Germinal center (tissue), 1 donor: ENCODE measurements around the gene CRHBP.
"Not testable (repeated sequence)": the region's sequence is repeated elsewhere in the genome, so short reads cannot be mapped to it uniquely, and the experiment has no call there.

Experiments used
- DNase-seq: peaks from one replicate; pipeline ENCODE4 v3.0.0; 2012; ENCODE audit warnings: mixed read lengths, low spot score

Gene CRHBP

GRCh38 chr5:76958991-76959767, 6.3 kb downstream of the CRHBP start:
- DNase-seq, result no peak

GRCh38 chr5:76960004-76960625, 7.3 kb downstream of the CRHBP start:
- no peak for DNase-seq

- DNase-seq, result no peak
Observed at GRCh38 chr5:76964060-76964459, 11.2 kb downstream of the CRHBP start.

GRCh38 chr5:76971511-76971910, 18.7 kb downstream of the CRHBP start:
- DNase-seq, result no peak

- DNase-seq, result no peak
Observed at GRCh38 chr5:76972689-76973088, 19.8 kb downstream of the CRHBP start.

- no peak for DNase-seq
Observed at GRCh38 chr5:76974785-76975184, 21.9 kb downstream of the CRHBP start.

- DNase-seq, result no peak
Observed at GRCh38 chr5:76978869-76979268, 26.0 kb downstream of the CRHBP start.

- DNase-seq, result no peak
Observed at GRCh38 chr5:76980518-76981144, 27.8 kb downstream of the CRHBP start.

GRCh38 chr5:76982450-76982849, 29.6 kb downstream of the CRHBP start:
- DNase-seq, result no peak

GRCh38 chr5:76983468-76983867, 30.6 kb downstream of the CRHBP start:
- DNase-seq, result no peak

GRCh38 chr5:76986825-76987526, 34.1 kb downstream of the CRHBP start:
- DNase-seq, result no peak

- DNase-seq, result no peak
Observed at GRCh38 chr5:76990899-76991459, 38.1 kb downstream of the CRHBP start.

- not testable (repeated sequence) for DNase-seq
Observed at GRCh38 chr5:76993436-76993835, 40.6 kb downstream of the CRHBP start.

GRCh38 chr5:76994337-76994736, 41.5 kb downstream of the CRHBP start:
- DNase-seq, result no peak

- not testable (repeated sequence) for DNase-seq
Observed at GRCh38 chr5:76998251-76998650, 45.4 kb downstream of the CRHBP start.

- no peak for DNase-seq
Observed at GRCh38 chr5:76999451-76999850, 46.6 kb downstream of the CRHBP start.

GRCh38 chr5:77003246-77003645, 50.4 kb downstream of the CRHBP start:
- no peak for DNase-seq

GRCh38 chr5:77006124-77006523, 53.3 kb downstream of the CRHBP start:
- DNase-seq, result no peak

GRCh38 chr5:77008413-77008812, 55.6 kb downstream of the CRHBP start:
- DNase-seq, result no peak

GRCh38 chr5:77010243-77010642, 57.4 kb downstream of the CRHBP start:
- DNase-seq, result no peak

GRCh38 chr5:77011498-77011897, 58.7 kb downstream of the CRHBP start:
- no peak for DNase-seq

GRCh38 chr5:77012601-77013000, 59.8 kb downstream of the CRHBP start:
- no peak for DNase-seq
